H1 (cell line): ENCODE measurements around the gene TTLL1. TPM values are rescaled to one million over a fixed set of nuclear protein-coding genes. Genes with fewer than 3 reads are reported as not detected.
A peak's percentile ranks its signal among the peaks of the same experiment; 100 is the strongest.

ENCODE experiments used
- CTCF ChIA-PET: fragments of 300-600 bp; sonication (Branson Sonifier 250); formaldehyde crosslinking; loops from one replicate; lab custom pipeline; 2021; ENCODE audit not compliant: partially characterized antibody; lab: Charles Lee
- POLR2A ChIA-PET: fragments of 300-600 bp; sonication (Branson Sonifier 250); formaldehyde crosslinking; loops from one replicate; lab custom pipeline; 2021; ENCODE audit warnings: inconsistent platforms; ENCODE audit not compliant: partially characterized antibody; lab: Charles Lee
- DNase-seq, 2 experiments: peaks; one replicate each; pipeline versions ENCODE4 v3.0.0 to v3.0.0-alpha.2; 2010 to 2022; ENCODE audit warnings: low spot score in 2 of 2, low read depth in 1 of 2, mixed read lengths in 1 of 2
- FAIRE-seq: peaks from 2 replicates; lab custom pipeline; 2011; peaks lifted over from hg19 to GRCh38; lab: Jason Lieb, UNC
- H2AFZ ChIP-seq: 2 replicates; pipeline ENCODE4 v1.8.1; 2012; ENCODE audit warnings: low read length, inconsistent platforms
- H2AK5ac ChIP-seq: 2 replicates; pipeline ENCODE4 v1.6.1; 2013; ENCODE audit warnings: low read depth, low read length
- H2BK120ac ChIP-seq: replicated peaks from 2 replicates; pipeline ENCODE3; 2013; ENCODE audit warnings: low read depth, low read length, inconsistent platforms
- H2BK12ac ChIP-seq: 2 replicates; pipeline ENCODE4 v1.6.1; 2013; ENCODE audit warnings: low read depth, low read length
- H2BK15ac ChIP-seq: 2 replicates; pipeline ENCODE4 v1.6.1; 2013; ENCODE audit warnings: low read length
- H2BK20ac ChIP-seq: 2 replicates; pipeline ENCODE4 v1.6.1; 2013; ENCODE audit warnings: low read length
- H2BK5ac ChIP-seq: 2 replicates; pipeline ENCODE4 v1.6.1; 2013; ENCODE audit warnings: low read depth, low read length
- H3K14ac ChIP-seq: 2 replicates; pipeline ENCODE4 v1.6.1; 2013; ENCODE audit warnings: inconsistent platforms; ENCODE audit not compliant: insufficient read length
- H3K18ac ChIP-seq: 2 replicates; pipeline ENCODE4 v1.6.1; 2013; ENCODE audit warnings: low read length; ENCODE audit errors: extremely low read depth
- H3K23ac ChIP-seq: 2 replicates; pipeline ENCODE4 v1.6.1; 2013; ENCODE audit warnings: inconsistent platforms; ENCODE audit not compliant: insufficient read length
- H3K23me2 ChIP-seq: 2 replicates; pipeline ENCODE4 v1.6.1; 2013; ENCODE audit warnings: low read depth, low read length
- H3K27ac ChIP-seq: 2 replicates; pipeline ENCODE4 v1.6.1; 2011; ENCODE audit warnings: low read depth, low read length, inconsistent platforms
- H3K27me3 ChIP-seq, 4 experiments: replicated peaks in 1 of 4; 1 replicate in 1 of 4; 2 replicates in 3 of 4; pipeline versions ENCODE4 v1.6.1 to v1.8.1; 2011 to 2013; ENCODE audit warnings: low read length in 3 of 4, mild to moderate bottlenecking in 3 of 4, inconsistent platforms in 2 of 4, mixed read lengths in 2 of 4, moderate library complexity in 1 of 4; ENCODE audit not compliant: control insufficient read depth in 3 of 4, insufficient read depth in 3 of 4; ENCODE audit errors: extremely low read depth in 1 of 4
- H3K36me3 ChIP-seq, 4 experiments: 2 replicates each; pipeline versions ENCODE4 v1.6.1 to v1.8.1; 2011 to 2013; ENCODE audit warnings: mild to moderate bottlenecking in 4 of 4, low read length in 3 of 4, moderate library complexity in 2 of 4, control low read depth in 1 of 4, inconsistent platforms in 1 of 4; ENCODE audit not compliant: insufficient read depth in 4 of 4, control insufficient read depth in 2 of 4
- H3K4ac ChIP-seq: replicated peaks from 2 replicates; pipeline ENCODE3; 2013; ENCODE audit warnings: low read length, low read depth, mixed read lengths, inconsistent platforms; ENCODE audit not compliant: insufficient read length
- H3K4me1 ChIP-seq, 4 experiments: replicated peaks in 1 of 4; 1 replicate in 1 of 4; 2 replicates in 3 of 4; pipeline versions ENCODE4 v1.6.1 to v1.8.1; 2011 to 2013; ENCODE audit warnings: low read length in 3 of 4, inconsistent platforms in 2 of 4, mixed read lengths in 1 of 4; ENCODE audit not compliant: insufficient read depth in 4 of 4, control insufficient read depth in 3 of 4
- H3K4me2 ChIP-seq, 2 experiments: 2 replicates each; pipeline versions ENCODE4 v1.6.1 to v1.8.1; 2011 to 2013; ENCODE audit warnings: low read depth in 2 of 2, low read length in 2 of 2, control low read depth in 1 of 2, inconsistent platforms in 1 of 2, mild to moderate bottlenecking in 1 of 2; ENCODE audit not compliant: insufficient read depth in 1 of 2
- H3K4me3 ChIP-seq, 4 experiments: fragments of 200-600, 300-600 bp in 1 of 4; sonication (generic), shearing (Covaris generic), sonication (Bioruptor Twin) in 1 of 4; 2 replicates each; pipeline versions ENCODE4 v1.5.1 to v1.8.1; 2011 to 2016; ENCODE audit warnings: low read length in 4 of 4, low read depth in 3 of 4, control low read depth in 2 of 4, inconsistent platforms in 2 of 4, mild to moderate bottlenecking in 2 of 4, mixed read lengths in 1 of 4, moderate library complexity in 1 of 4; ENCODE audit not compliant: insufficient read depth in 2 of 4; ENCODE audit errors: extremely low read depth in 1 of 4
- H3K56ac ChIP-seq: replicated peaks from 2 replicates; pipeline ENCODE3; 2013; ENCODE audit warnings: low read depth, mild to moderate bottlenecking, mixed read lengths, low read length, inconsistent platforms; ENCODE audit not compliant: insufficient read length
- H3K79me1 ChIP-seq: 2 replicates; pipeline ENCODE4 v1.6.1; 2013; ENCODE audit warnings: low read depth, low read length, control low read depth
- H3K79me2 ChIP-seq, 2 experiments: 2 replicates each; pipeline versions ENCODE4 v1.6.1 to v1.8.1; 2012 to 2013; ENCODE audit warnings: low read length in 2 of 2, mild to moderate bottlenecking in 2 of 2, inconsistent platforms in 1 of 2; ENCODE audit not compliant: insufficient read depth in 2 of 2, control insufficient read depth in 1 of 2
- H3K9ac ChIP-seq, 4 experiments: replicated peaks in 1 of 4; 1 replicate in 1 of 4; 2 replicates in 3 of 4; pipeline versions ENCODE4 v1.6.1 to v1.8.1; 2011 to 2013; ENCODE audit warnings: low read depth in 3 of 4, low read length in 3 of 4, control low read depth in 2 of 4, mild to moderate bottlenecking in 2 of 4, moderate library complexity in 2 of 4, inconsistent platforms in 1 of 4; ENCODE audit errors: extremely low read depth in 1 of 4
- H3K9me3 ChIP-seq, 2 experiments: 2 replicates each; pipeline versions ENCODE4 v1.6.1 to v1.8.1; 2012 to 2013; ENCODE audit warnings: mild to moderate bottlenecking in 2 of 2, moderate library complexity in 2 of 2, control low read depth in 1 of 2, inconsistent platforms in 1 of 2, low read depth in 1 of 2, low read length in 1 of 2, mixed read lengths in 1 of 2; ENCODE audit not compliant: insufficient read depth in 2 of 2
- H4K20me1 ChIP-seq, 2 experiments: replicated peaks in 1 of 2; 2 replicates each; pipeline versions ENCODE3 to v1.8.1; 2011 to 2013; ENCODE audit warnings: inconsistent platforms in 2 of 2, low read length in 2 of 2, mild to moderate bottlenecking in 1 of 2; ENCODE audit not compliant: insufficient read depth in 2 of 2, control insufficient read depth in 1 of 2
- H4K5ac ChIP-seq: 2 replicates; pipeline ENCODE4 v1.6.1; 2013; ENCODE audit warnings: low read length, low read depth, mixed read lengths, inconsistent platforms; ENCODE audit not compliant: insufficient read length
- H4K8ac ChIP-seq: 2 replicates; pipeline ENCODE4 v1.8.0; 2013; ENCODE audit warnings: mild to moderate bottlenecking, moderate library complexity, low read length, inconsistent platforms; ENCODE audit not compliant: insufficient read depth; ENCODE audit errors: extremely low read depth
- H4K91ac ChIP-seq: replicated peaks from 2 replicates; pipeline ENCODE3; 2013; ENCODE audit warnings: low read length, mixed read lengths, inconsistent platforms; ENCODE audit not compliant: insufficient read length
- ASH2L ChIP-seq: fragments of 200-600, 300-600 bp; sonication (generic); IDR thresholded peaks from one replicate; pipeline ENCODE4 v1.7.1; 2017; ENCODE audit warnings: low read length
- CBX8 ChIP-seq: fragments of 300-800, 300-1000 bp; sonication (generic); IDR thresholded peaks from 2 replicates; pipeline ENCODE4 v1.7.1; 2016; ENCODE audit warnings: low read depth, low read length, borderline replicate concordance
- CHD1 ChIP-seq: IDR thresholded peaks from 2 replicates; pipeline ENCODE4 v1.6.1; 2012; ENCODE audit warnings: low read depth, low read length, improper control_type of control experiment
- HDAC2 ChIP-seq, 2 experiments: fragments of 300-600 bp in 1 of 2; sonication (generic) in 1 of 2; IDR thresholded peaks; 2 replicates each; pipeline ENCODE4 v1.6.1; 2011 to 2012; ENCODE audit warnings: low read depth in 2 of 2, low read length in 2 of 2, mild to moderate bottlenecking in 2 of 2, moderate library complexity in 2 of 2, borderline replicate concordance in 1 of 2, inconsistent platforms in 1 of 2
- JUN ChIP-seq: IDR thresholded peaks from 2 replicates; pipeline ENCODE4 v1.6.1; 2011; ENCODE audit warnings: low read depth, mild to moderate bottlenecking, improper control_type of control experiment, low read length
- NANOG ChIP-seq: IDR thresholded peaks from 2 replicates; pipeline ENCODE4 v1.6.1; 2011; ENCODE audit warnings: low read length, low read depth, mild to moderate bottlenecking, inconsistent platforms; ENCODE audit not compliant: insufficient read depth, poor library complexity, severe bottlenecking
- TEAD4 ChIP-seq: IDR thresholded peaks from 2 replicates; pipeline ENCODE4 v1.6.1; 2012; ENCODE audit warnings: low read depth, low read length, inconsistent platforms, mixed read lengths
- WGBS, 2 experiments: shearing (Covaris generic) in 1 of 2; methylation state at CpG; one replicate each; pipeline versions ENCODE4 v1.1.6 to v1.1.7; 2013 to 2015; ENCODE audit warnings: low lambda C conversion rate in 2 of 2, mixed read lengths in 2 of 2, inconsistent platforms in 1 of 2, low coverage in 1 of 2, missing lambda C conversion rate in 1 of 2; ENCODE audit not compliant: insufficient replicate concordance in 2 of 2, insufficient coverage in 1 of 2, insufficient read length in 1 of 2; ENCODE audit errors: extremely low coverage in 1 of 2, missing lambda C conversion rate in 1 of 2; 5-methylcytosine and 5-hydroxymethylcytosine counted together
- polyA plus RNA-seq, 7 experiments: library from polyadenylated mRNA; depleted of rRNA in 3 of 7; stranded (reverse) in 5 of 7; unstranded in 2 of 7; fragments of >200 nt in 5 of 7; fragments of 200-250 nt in 2 of 7; gene quantifications; 1 replicate in 5 of 7; 2 replicates in 1 of 7; 4 replicates in 1 of 7; pipeline versions ENCODE4 v1.2.1 to v1.2.3, GENCODE V29; 2011 to 2013; ENCODE audit warnings: missing spikeins in 2 of 7, mixed read lengths in 2 of 7
- total RNA-seq: library from RNA; stranded (reverse); fragmentation: NEBNext Ultra II Directional; extraction: Animal tissue kit (Norgen Biotek cat#: 25700); gene quantifications from 2 replicates; pipeline ENCODE4 v1.2.1, GENCODE V29; 2021

TTLL1 gene
- total and polyA plus RNA-seq, 2 of the 8 experiments (the other 6 are each of a cell fraction or from before 2014, with no cell fraction given): 5.0 to 13.8 TPM

GRCh38 chr22:43002202-43002586, 87.0 kb downstream of the TTLL1 start:
- H3K79me2 ChIP-seq: peaks cover 42 to 97% of the 10 kb centered on the region in 2 experiments
- H4K5ac ChIP-seq: no peak overlapping the region
- no peak overlapping the region for H4K8ac ChIP-seq
- no peak overlapping the region for H3K14ac ChIP-seq
- ChIA-PET POLR2A (interaction anchor here (0.6 to 8.8 kb wide), 2 partner anchors 12 to 17 kb away, joined by 3 to 94 read pairs; partner anchors contain the start of gene PACSIN2), CTCF (interaction anchor here (1.1 to 2.0 kb wide), 7 partner anchors 9 to 134 kb away, joined by 3 to 6 read pairs (median 4); no protein-coding TSS in a partner anchor)
- H3K18ac ChIP-seq: no peak overlapping the region
- no peaks in the 10 kb centered on the region; the same call in 1 of the 2 replicates for H3K23me2 ChIP-seq
- H3K4me3 ChIP-seq: no peak overlapping the region
- H3K56ac ChIP-seq: no peak overlapping the region
- FAIRE-seq: peak; percentile 45
- H2AFZ ChIP-seq: no peak overlapping the region
- H2AK5ac ChIP-seq: no peak overlapping the region
- H2BK120ac ChIP-seq: no peak overlapping the region
- H3K4ac ChIP-seq: no peak overlapping the region
- H3K4me1 ChIP-seq: peaks cover 13 to 32% (median 26%) of the 10 kb centered on the region in 4 experiments
- no peaks in the 10 kb centered on the region for H3K36me3 ChIP-seq
- DNase-seq: no peak
- H3K4me2 ChIP-seq: 0 out of 4 replicates have a peak overlapping the region, but pooled peaks of 1 of the 2 experiments have one; percentile 8
- H3K27ac ChIP-seq: no peak overlapping the region
- no peak overlapping the region for H2BK12ac ChIP-seq
- peaks cover 17 to 31% of the 10 kb centered on the region in 2 experiments for H4K20me1 ChIP-seq
- peaks cover 37% of the 10 kb centered on the region for H3K79me1 ChIP-seq
- H2BK15ac ChIP-seq: no peak overlapping the region
- no peak overlapping the region for H3K9ac ChIP-seq
- no peak overlapping the region for H4K91ac ChIP-seq
- no peak overlapping the region for H2BK20ac ChIP-seq
- no peak overlapping the region for H2BK5ac ChIP-seq
- no peaks in the 10 kb centered on the region for H3K27me3 ChIP-seq
- no peak overlapping the region for H3K23ac ChIP-seq
- TF ChIP-seq HDAC2 (IDR thresholded peaks at IDR 0.05; ENCODE audit: borderline replicate concordance in 1 of 2, low read depth in 2 of 2, low read length in 2 of 2) (0 out of 4 replicates have a peak, but pooled peaks of 1 of the 2 experiments have one; percentile 37), TEAD4 (peak; percentile 82), CBX8 (no peak), JUN (no peak), ASH2L (no peak), CHD1 (no peak), NANOG (no peak)
- WGBS, 2 experiments: 37% methylated on average over 5 of the region's 5 CpGs; no CpG with 5 or more reads in 1 of the 2 experiments
- H3K9me3 ChIP-seq: no peaks in the 10 kb centered on the region
